Measurements from ENCODE around the gene PPP1R3C.
A peak's percentile ranks its signal among the peaks of the same experiment; 100 is the strongest.

PPP1R3C gene

DNA sequence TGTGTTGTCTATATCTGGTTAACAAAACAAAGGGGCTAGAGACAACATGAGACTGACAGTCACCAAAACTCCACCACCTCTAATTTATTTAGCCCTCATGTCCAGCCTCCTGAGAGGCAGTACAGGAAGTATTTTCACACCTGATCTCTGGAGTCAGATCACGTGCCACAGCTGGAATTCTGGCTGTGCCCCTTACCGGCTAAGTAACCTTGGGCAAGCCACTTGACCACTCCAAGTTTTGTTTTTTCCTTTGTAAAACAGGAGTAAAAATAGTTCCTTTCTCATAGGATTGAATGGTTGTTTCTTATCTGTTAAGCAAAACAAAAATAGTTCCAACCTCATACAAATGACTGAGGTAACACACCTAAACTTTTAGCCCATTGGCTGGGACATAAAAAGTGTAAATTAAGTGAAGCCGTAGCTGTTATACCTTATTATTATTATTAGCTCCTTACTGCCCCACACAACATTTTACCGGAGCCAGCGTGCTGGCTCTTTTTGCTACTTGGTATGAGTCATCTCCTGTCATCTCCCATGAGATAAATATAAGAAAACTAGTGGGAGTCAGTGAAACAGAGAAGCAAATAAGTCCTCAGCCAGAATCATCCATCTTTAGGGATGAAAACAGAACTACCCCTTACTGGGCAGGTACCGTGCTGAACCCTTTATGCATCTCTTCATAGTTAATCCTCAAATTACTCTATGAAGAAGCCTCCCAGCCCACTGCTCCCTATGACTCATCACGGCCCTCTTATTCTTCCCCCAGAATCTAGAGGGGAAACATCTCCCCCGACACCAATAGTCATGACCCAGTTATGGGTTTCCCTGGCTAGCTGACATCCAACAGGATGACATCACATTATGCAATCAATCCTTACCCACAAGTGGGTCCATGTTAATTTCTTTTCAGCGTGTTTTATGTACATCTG, 44.9 kb downstream of the PPP1R3C start (continued):
- TF ChIP-seq ZNF37A (tag by site-specific recombination; IDR thresholded peaks at IDR 0.05) (no peak), ZNF2 (tag by site-specific recombination; IDR thresholded peaks at IDR 0.05) (no peak), ZNF48 (tag by site-specific recombination; IDR thresholded peaks at IDR 0.05) (no peak), ZNF433 (tag by site-specific recombination; IDR thresholded peaks at IDR 0.05; ENCODE audit: low read depth) (no peak), KLF9 (tag by site-specific recombination; IDR thresholded peaks at IDR 0.05; ENCODE audit: low read depth) (no peak), ZNF274 (IDR thresholded peaks at IDR 0.05; ENCODE audit: low read length) (no peak), ZNF274 (tag by site-specific recombination; IDR thresholded peaks at IDR 0.05; ENCODE audit: borderline replicate concordance) (no peak), ZNF623 (tag by site-specific recombination; IDR thresholded peaks at IDR 0.05) (no peak), ZNF394 (tag by site-specific recombination; IDR thresholded peaks at IDR 0.05; ENCODE audit: borderline replicate concordance) (peak; percentile 35; the same call in 1 of the 2 replicates), ZNF660 (tag by site-specific recombination; IDR thresholded peaks at IDR 0.05) (peak; percentile 95), PRDM6 (tag by site-specific recombination; IDR thresholded peaks at IDR 0.05) (no peak), ZNF239 (tag by site-specific recombination; IDR thresholded peaks at IDR 0.05) (no peak), ZNF423 (tag by site-specific recombination; IDR thresholded peaks at IDR 0.05) (no peak), ZBTB8A (tag by site-specific recombination; IDR thresholded peaks at IDR 0.05) (no peak), ZNF600 (tag by site-specific recombination; IDR thresholded peaks at IDR 0.05) (peak; percentile 72), ZNF335 (tag by site-specific recombination; conservative IDR thresholded peaks at IDR 0.05) (peak; percentile 14; the same call in 1 of the 2 replicates), ZNF654 (tag by site-specific recombination; IDR thresholded peaks at IDR 0.05; ENCODE audit: low read depth) (peak; percentile 2; the same call in 1 of the 2 replicates), ZNF211 (tag by site-specific recombination; IDR thresholded peaks at IDR 0.05; ENCODE audit: low read depth) (no peak), ZNF596 (tag by site-specific recombination; IDR thresholded peaks at IDR 0.05) (no peak), ZSCAN16 (tag by site-specific recombination; IDR thresholded peaks at IDR 0.05) (no peak), RBAK (tag by site-specific recombination; IDR thresholded peaks at IDR 0.05) (peak; percentile 31; the same call in 1 of the 2 replicates), ZNF777 (tag by site-specific recombination; IDR thresholded peaks at IDR 0.05; ENCODE audit: borderline replicate concordance) (no peak), KLF17 (tag by site-specific recombination; IDR thresholded peaks at IDR 0.05) (peak; percentile 18; the same call in 1 of the 2 replicates), ZNF184 (tag by site-specific recombination; IDR thresholded peaks at IDR 0.05) (0 out of 2 replicates have a peak, but pooled peaks have one; percentile 41), ZNF404 (tag by site-specific recombination; IDR thresholded peaks at IDR 0.05) (no peak), ZNF248 (tag by site-specific recombination; IDR thresholded peaks at IDR 0.05) (no peak), ZBTB6 (tag by site-specific recombination; IDR thresholded peaks at IDR 0.05) (no peak), TCF7L2 (IDR thresholded peaks at IDR 0.05; ENCODE audit: borderline replicate concordance, low read depth, low read length) (no peak), ZBTB49 (tag by site-specific recombination; IDR thresholded peaks at IDR 0.05; ENCODE audit: low read depth) (no peak), ZBTB20 (tag by site-specific recombination; IDR thresholded peaks at IDR 0.05) (peak; percentile 23; the same call in 1 of the 2 replicates), ZFP69B (tag by site-specific recombination; IDR thresholded peaks at IDR 0.05) (peak; percentile 95), ZNF610 (tag by site-specific recombination; IDR thresholded peaks at IDR 0.05; ENCODE audit: borderline replicate concordance) (no peak), ZNF138 (tag by site-specific recombination; IDR thresholded peaks at IDR 0.05; ENCODE audit: borderline replicate concordance) (no peak), HOXD13 (CRISPR knock-in tag; IDR thresholded peaks at IDR 0.05; ENCODE audit: borderline replicate concordance) (no peak), MZF1 (tag by site-specific recombination; IDR thresholded peaks at IDR 0.05; ENCODE audit: borderline replicate concordance) (no peak)
